GM20000 (cell line): ENCODE data around the gene EGFR.

ENCODE experiments used
- DNase-seq: peaks from one replicate; pipeline ENCODE4 v3.0.0; 2012; ENCODE audit warnings: low spot score
- TF ChIP-seq, protein P1 (sequence below): IDR thresholded peaks from 2 replicates; pipeline ENCODE4 v1.5.1; 2012; ENCODE audit warnings: mild to moderate bottlenecking, control low read depth; ENCODE audit errors: extremely low read depth, missing control alignments

The EGFR gene

DNA sequence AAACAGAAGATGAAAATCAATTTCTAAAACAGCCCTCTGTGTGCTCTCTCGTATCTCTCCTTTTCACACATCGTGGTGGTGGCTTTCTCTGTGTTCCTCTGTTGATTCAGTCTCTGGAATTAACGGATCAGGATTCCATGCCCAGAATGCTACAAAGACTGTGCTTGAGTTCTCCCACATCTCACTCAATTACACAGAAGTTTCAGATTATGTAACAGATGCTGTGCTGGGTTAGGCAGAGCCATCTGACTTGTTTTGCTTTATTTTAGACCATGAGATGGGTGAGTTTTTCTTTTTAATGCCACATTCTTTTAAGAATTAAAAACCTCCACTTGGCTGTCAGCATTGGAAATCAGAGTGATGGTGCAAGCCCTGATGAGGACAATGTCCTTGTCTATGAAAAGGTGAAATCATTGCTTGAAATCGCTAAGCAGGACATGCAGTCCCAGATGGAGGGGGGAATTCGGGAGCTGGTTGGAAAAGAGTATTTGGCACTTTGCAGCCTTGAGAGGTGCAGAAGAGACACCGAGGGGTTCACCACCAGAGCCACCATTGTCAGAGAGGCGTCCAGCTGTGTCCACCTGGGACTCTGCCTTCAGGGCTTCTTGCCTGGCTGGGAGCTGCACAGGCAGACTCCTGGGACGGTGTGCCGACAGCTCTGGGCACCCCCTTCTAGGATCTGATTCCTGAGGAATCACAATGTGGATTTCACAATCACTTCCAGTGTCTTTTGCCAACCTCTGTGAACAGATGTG lies 80.4 kb downstream of the EGFR start:
- DNase-seq: no peak
- TF ChIP-seq, protein P1, sequence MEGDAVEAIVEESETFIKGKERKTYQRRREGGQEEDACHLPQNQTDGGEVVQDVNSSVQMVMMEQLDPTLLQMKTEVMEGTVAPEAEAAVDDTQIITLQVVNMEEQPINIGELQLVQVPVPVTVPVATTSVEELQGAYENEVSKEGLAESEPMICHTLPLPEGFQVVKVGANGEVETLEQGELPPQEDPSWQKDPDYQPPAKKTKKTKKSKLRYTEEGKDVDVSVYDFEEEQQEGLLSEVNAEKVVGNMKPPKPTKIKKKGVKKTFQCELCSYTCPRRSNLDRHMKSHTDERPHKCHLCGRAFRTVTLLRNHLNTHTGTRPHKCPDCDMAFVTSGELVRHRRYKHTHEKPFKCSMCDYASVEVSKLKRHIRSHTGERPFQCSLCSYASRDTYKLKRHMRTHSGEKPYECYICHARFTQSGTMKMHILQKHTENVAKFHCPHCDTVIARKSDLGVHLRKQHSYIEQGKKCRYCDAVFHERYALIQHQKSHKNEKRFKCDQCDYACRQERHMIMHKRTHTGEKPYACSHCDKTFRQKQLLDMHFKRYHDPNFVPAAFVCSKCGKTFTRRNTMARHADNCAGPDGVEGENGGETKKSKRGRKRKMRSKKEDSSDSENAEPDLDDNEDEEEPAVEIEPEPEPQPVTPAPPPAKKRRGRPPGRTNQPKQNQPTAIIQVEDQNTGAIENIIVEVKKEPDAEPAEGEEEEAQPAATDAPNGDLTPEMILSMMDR: no peak

GRCh38 chr7:55099821-55100543 lies 81.2 kb downstream of the EGFR start:
- TF ChIP-seq, protein P1: no peak
- no peak for DNase-seq

GRCh38 chr7:55100544-55101327 lies 81.9 kb downstream of the EGFR start:
- TF ChIP-seq, protein P1: no peak
- DNase-seq: no peak

GRCh38 chr7:55101359-55101758 lies 82.5 kb downstream of the EGFR start:
- DNase-seq: no peak
- TF ChIP-seq, protein P1: no peak

GRCh38 chr7:55104123-55104522 lies 85.3 kb downstream of the EGFR start:
- TF ChIP-seq, protein P1: no peak
- no peak for DNase-seq

DNA sequence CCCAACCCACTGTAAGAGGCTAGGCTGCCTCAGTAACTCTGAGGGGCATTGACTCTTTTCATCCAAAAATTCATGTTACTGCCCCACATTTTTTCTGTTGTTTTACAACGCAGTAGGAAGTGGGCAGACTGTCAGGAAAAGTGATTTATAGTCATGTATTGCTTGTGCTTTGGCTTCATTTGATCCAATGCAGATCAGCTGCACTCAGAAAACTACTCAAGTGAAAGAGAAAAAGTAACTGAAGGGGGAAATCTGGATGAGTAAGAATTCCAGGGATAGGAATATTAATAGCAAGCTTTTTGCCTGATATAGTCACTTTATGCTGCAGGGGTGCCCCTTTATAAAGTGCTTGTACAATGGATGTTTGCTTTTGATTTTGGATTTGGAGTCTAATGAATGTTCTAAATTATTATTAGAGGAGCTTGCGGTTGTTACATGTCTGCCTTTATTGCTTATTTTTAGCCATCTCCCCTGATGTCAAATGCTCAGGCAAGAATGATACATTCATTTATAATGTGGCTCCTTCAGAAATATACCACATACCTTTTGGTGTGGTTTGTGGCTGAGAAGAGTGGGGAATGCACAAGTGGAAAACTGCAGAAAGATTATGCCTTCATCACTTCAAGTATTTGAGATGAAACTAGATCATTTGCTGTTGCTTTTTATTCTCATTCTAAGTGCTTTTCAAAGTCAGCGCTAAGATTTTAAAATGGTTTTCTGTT lies 86.1 kb downstream of the EGFR start:
- no peak for DNase-seq
- TF ChIP-seq, protein P1: no peak
